Left lung (tissue), 10 donors: ENCODE measurements around the gene GLS. TPM values are rescaled to one million over a fixed set of nuclear protein-coding genes. Genes with fewer than 3 reads are reported as not detected.
"Not testable (repeated sequence)": the region's sequence is repeated elsewhere in the genome, so short reads cannot be mapped to it uniquely, and the experiment has no call there.

Experiments
- ATAC-seq: fragments of 200-7000 bp; cut with Tn5 transposase; one replicate; pipeline ENCODE4 v1.9.1; 2020; ENCODE audit warnings: moderate library complexity
- DNase-seq, 4 donors: peaks; one replicate each; pipeline ENCODE4 v3.0.0-alpha.2; 2013 to 2020
- H3K27ac ChIP-seq, 2 donors: fragments of 200-600 bp; sonication (generic) in 1 of 2; one replicate each; pipeline versions ENCODE4 v1.5.0 to v1.8.0; 2020 to 2021
- H3K27me3 ChIP-seq, 2 donors: fragments of 200-600 bp; sonication (generic) in 1 of 2; one replicate each; pipeline versions ENCODE4 v1.5.0 to v1.8.0; 2020 to 2021
- H3K36me3 ChIP-seq, 2 donors: fragments of 200-600 bp; sonication (generic) in 1 of 2; one replicate each; pipeline versions ENCODE4 v1.5.0 to v1.8.0; 2020 to 2021
- H3K4me1 ChIP-seq, 2 donors: fragments of 200-600 bp; one replicate each; pipeline ENCODE4 v1.8.0; 2021
- H3K4me3 ChIP-seq, 2 donors: fragments of 200-600 bp; sonication (generic) in 1 of 2; one replicate each; pipeline versions ENCODE4 v1.5.0 to v1.8.0; 2020 to 2021; ENCODE audit warnings: mild to moderate bottlenecking in 1 of 2
- H3K9me3 ChIP-seq, 2 donors: fragments of 200-600 bp; sonication (generic) in 1 of 2; one replicate each; pipeline versions ENCODE4 v1.5.0 to v1.8.0; 2020 to 2021
- intact Hi-C, 2 donors: fragments of 100-400 bp; cut with DNase I; formaldehyde crosslinking; loops; one replicate each; pipeline versions ENCODE4 v1.11.2 to v1.14.2; 2022
- polyA plus RNA-seq, 6 donors: library from polyadenylated mRNA; unstranded; fragments of 120-200 nt; gene quantifications; one replicate each; pipeline ENCODE4 v1.2.1, GENCODE V29; 2013; ENCODE audit not compliant: insufficient read length in 6 of 6
- total RNA-seq, 2 donors: library from RNA; stranded (reverse); fragmentation: NEBNext Ultra II Directional; extraction: Animal tissue kit (Norgen Biotek cat#: 25700); gene quantifications; one replicate each; pipeline ENCODE4 v1.2.1, GENCODE V29; 2021
- TF ChIP-seq, protein P1 (sequence below), 2 donors: fragments of 200-600 bp; sonication (generic) in 1 of 2; IDR thresholded peaks; one replicate each; pipeline versions ENCODE4 v1.5.0 to v1.8.0; 2021; ENCODE audit warnings: antibody characterized with exemption in 2 of 2
- donor health status: DM: no; HTN: yes; CAD: no.
- donor health status: DM: no; HTN: no; CAD: no.

Gene GLS
- total and polyA plus RNA-seq, 8 donors = 114 to 346 (median 123) TPM

DNA sequence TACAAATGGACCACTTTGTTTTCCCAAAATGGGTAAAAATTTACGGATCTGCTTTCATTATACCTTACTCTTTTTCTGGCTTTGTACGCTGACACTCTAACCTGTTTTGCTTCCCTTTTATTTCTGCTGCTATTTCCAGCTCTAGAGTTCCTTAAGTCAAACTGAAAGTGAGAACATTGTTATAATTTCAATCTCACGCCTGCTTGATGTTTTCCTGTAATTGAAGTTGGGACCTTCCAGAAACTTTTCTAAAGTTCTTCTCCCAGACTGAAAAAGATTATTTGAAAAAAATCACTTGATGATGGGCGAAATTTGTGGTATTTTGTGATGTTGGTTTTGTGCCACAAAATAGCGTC is 1.8 kb downstream of the GLS start:
- TF ChIP-seq, protein P1, sequence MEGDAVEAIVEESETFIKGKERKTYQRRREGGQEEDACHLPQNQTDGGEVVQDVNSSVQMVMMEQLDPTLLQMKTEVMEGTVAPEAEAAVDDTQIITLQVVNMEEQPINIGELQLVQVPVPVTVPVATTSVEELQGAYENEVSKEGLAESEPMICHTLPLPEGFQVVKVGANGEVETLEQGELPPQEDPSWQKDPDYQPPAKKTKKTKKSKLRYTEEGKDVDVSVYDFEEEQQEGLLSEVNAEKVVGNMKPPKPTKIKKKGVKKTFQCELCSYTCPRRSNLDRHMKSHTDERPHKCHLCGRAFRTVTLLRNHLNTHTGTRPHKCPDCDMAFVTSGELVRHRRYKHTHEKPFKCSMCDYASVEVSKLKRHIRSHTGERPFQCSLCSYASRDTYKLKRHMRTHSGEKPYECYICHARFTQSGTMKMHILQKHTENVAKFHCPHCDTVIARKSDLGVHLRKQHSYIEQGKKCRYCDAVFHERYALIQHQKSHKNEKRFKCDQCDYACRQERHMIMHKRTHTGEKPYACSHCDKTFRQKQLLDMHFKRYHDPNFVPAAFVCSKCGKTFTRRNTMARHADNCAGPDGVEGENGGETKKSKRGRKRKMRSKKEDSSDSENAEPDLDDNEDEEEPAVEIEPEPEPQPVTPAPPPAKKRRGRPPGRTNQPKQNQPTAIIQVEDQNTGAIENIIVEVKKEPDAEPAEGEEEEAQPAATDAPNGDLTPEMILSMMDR (IDR thresholded peaks at IDR 0.05) = no peak
- no peak for DNase-seq
- no peaks in the 10 kb centered on the region for H3K27me3 ChIP-seq
- H3K4me3 ChIP-seq = peak overlapping the region; percentile 88 to 93
- peak overlapping the region; percentile 98 to 99 for H3K27ac ChIP-seq
- peaks cover 8 to 67% of the 10 kb centered on the region in 2 donors for H3K4me1 ChIP-seq
- no peaks in the 10 kb centered on the region for H3K9me3 ChIP-seq
- no peaks in the 10 kb centered on the region for H3K36me3 ChIP-seq
- no peak for ATAC-seq
- intact Hi-C loops = no loop called here

DNA sequence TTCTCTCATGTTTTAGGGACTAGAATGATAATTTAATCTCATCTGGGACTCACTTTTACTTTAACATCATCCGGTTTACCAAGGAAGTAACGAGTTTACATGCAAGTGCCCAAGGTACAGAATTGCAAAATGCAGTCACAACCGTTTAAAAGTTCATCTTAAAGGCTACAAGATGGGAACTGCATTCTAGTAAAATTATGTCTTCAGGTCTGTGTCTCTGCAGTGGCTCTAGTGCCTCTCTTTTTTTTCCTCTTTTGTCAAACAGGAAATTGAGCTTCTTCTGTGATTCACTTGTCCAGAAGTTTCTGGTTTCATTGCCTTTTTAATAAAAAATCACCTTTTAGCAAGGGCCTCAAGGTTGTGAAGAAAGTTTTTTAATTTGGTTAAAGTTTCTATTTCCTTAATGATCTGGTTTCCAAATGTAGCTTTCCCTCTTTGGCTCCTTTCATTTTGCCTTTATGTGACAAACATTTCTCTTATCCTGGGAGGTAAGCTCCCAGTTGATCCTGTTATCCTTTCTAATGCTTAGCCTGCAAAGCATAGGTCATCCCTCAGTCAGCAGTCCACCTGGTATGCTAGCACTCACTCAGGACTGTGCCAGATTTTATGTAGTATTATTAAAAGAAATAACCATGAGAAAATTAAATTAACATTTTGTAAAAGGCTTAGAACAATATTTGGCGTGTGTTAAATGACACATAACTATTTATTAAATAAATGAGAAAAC is 2.4 kb downstream of the GLS start:
- TF ChIP-seq, protein P1 (IDR thresholded peaks at IDR 0.05) = no peak
- Histone ChIP-seq H3K36me3 (no peaks in the 10 kb centered on the region), H3K4me1 (peaks cover 14 to 67% of the 10 kb centered on the region in 2 donors), H3K27me3 (no peaks in the 10 kb centered on the region), H3K9me3 (no peaks in the 10 kb centered on the region), H3K4me3 (peak overlapping the region; percentile 88 to 93), H3K27ac (peak overlapping the region; percentile 98 to 99)
- intact Hi-C loops = no loop called here
- ATAC-seq (no peak), DNase-seq (no peak)

DNA sequence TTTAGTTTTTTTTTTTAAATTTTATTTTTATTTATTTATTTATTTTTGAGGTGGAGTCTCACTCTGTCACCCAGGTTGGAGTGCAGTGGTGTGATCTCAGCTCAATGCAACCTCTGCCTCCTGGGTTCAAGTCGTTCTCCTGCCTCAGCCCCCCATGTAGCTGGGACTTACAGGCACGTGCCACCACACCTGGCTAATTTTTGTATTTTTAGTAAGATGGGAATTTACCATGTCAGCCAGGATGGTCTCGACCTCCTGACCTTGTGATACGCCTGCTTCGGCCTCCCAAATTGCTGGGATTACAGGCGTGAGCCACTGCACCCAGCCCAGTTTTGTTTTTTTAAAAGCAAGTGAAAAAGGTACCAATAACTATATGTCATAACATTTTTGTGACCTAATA is 5.2 kb downstream of the GLS start:
- H3K27me3 ChIP-seq, DNase-seq, H3K36me3 ChIP-seq, ATAC-seq, H3K27ac ChIP-seq, H3K9me3 ChIP-seq, H3K4me3 ChIP-seq, intact Hi-C loops: not testable (repeated sequence)
- peaks cover 14 to 84% of the 10 kb centered on the region in 2 donors for H3K4me1 ChIP-seq

DNA sequence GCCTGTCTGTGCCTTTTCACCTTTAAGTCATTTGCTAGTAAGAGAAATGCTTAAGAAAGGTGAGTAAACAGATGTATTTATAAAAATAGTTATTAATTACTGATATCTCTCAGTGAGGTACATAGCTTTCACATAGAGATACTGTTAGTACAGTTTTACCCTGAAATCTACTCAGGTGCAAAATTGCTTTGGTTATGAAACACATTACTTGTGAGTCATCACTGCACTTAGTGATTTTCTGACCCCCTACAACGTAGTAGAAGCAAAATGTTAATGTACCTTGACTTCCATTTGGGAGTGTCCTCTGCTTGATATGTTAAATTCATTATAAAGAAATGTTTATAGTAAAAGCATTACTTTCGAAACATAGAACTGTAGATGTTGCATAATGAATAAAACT is 6.5 kb downstream of the GLS start:
- intact Hi-C loops = no loop called here
- no peak for DNase-seq
- H3K27ac ChIP-seq = peak overlapping the region; percentile 34 to 35
- peak; percentile 27 for ATAC-seq
- peaks cover 19 to 97% of the 10 kb centered on the region in 2 donors for H3K4me1 ChIP-seq
- no peaks in the 10 kb centered on the region for H3K27me3 ChIP-seq
- H3K9me3 ChIP-seq = no peaks in the 10 kb centered on the region
- H3K36me3 ChIP-seq = peaks cover 0 to 4% of the 10 kb centered on the region in 2 donors
- TF ChIP-seq, protein P1 (IDR thresholded peaks at IDR 0.05) = no peak
- H3K4me3 ChIP-seq = no peak overlapping the region

DNA sequence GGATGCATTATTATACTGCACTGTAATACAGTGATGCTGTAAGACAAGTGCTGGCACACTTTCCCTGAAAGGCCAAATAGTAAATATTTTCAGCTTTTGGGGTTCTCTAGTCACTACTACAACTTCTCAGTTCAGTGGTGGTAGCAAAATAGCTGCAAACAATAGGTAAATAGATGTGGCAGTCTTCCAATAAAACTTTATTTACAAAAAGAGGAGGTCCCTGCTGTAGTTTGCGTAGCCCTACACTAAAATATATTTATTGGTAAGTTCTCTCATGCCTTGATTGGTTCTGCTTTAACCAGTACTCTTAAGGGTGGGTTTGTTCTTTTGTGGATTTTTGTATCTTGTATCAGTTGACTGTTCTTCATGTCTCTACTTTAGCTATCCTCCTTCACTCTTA is 7.8 kb downstream of the GLS start:
- no peak for ATAC-seq
- DNase-seq = no peak
- intact Hi-C loops = no loop called here
- TF ChIP-seq, protein P1 (IDR thresholded peaks at IDR 0.05) = no peak
- Histone ChIP-seq H3K4me1 (peaks cover 19 to 93% of the 10 kb centered on the region in 2 donors), H3K9me3 (no peaks in the 10 kb centered on the region), H3K36me3 (peaks cover 0 to 4% of the 10 kb centered on the region in 2 donors), H3K27me3 (no peaks in the 10 kb centered on the region), H3K27ac (peak overlapping the region in 1 of 2 donors; percentile 20), H3K4me3 (no peak overlapping the region)
